Suprapubic skin (tissue), 4 donors: ENCODE measurements around the gene TMEM132D.

Experiments used
- POLR2A ChIP-seq, 2 donors: fragments of 450-650 bp; IDR thresholded peaks; one replicate each; pipeline ENCODE4 v1.6.1; 2017; ENCODE audit warnings: antibody characterized with exemption in 2 of 2, mild to moderate bottlenecking in 2 of 2, moderate library complexity in 2 of 2
- POLR2AphosphoS5 ChIP-seq, 3 donors: sonication (generic); formaldehyde crosslinking; IDR thresholded peaks; one replicate each; pipeline ENCODE4 v1.6.1; 2017; ENCODE audit warnings: antibody characterized with exemption in 3 of 3
- TF ChIP-seq, protein P1 (sequence below), 2 donors: fragments of 200-600 bp in 1 of 2; fragments of 450-650 bp in 1 of 2; sonication (generic) in 1 of 2; IDR thresholded peaks; one replicate each; pipeline ENCODE4 v1.5.1; 2016 to 2019; ENCODE audit warnings: antibody characterized with exemption in 2 of 2, mild to moderate bottlenecking in 1 of 2, moderate library complexity in 1 of 2

GRCh38 chr12:129706716-129707115 is 197.1 kb downstream of the TMEM132D start:
- TF ChIP-seq, protein P1, sequence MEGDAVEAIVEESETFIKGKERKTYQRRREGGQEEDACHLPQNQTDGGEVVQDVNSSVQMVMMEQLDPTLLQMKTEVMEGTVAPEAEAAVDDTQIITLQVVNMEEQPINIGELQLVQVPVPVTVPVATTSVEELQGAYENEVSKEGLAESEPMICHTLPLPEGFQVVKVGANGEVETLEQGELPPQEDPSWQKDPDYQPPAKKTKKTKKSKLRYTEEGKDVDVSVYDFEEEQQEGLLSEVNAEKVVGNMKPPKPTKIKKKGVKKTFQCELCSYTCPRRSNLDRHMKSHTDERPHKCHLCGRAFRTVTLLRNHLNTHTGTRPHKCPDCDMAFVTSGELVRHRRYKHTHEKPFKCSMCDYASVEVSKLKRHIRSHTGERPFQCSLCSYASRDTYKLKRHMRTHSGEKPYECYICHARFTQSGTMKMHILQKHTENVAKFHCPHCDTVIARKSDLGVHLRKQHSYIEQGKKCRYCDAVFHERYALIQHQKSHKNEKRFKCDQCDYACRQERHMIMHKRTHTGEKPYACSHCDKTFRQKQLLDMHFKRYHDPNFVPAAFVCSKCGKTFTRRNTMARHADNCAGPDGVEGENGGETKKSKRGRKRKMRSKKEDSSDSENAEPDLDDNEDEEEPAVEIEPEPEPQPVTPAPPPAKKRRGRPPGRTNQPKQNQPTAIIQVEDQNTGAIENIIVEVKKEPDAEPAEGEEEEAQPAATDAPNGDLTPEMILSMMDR (IDR thresholded peaks at IDR 0.05), result no peak
- TF ChIP-seq POLR2A (IDR thresholded peaks at IDR 0.05) (no peak), POLR2AphosphoS5 (IDR thresholded peaks at IDR 0.05) (no peak)
